H1 (cell line): ENCODE measurements around the gene PCSK9. TPM values are rescaled to one million over a fixed set of nuclear protein-coding genes. Genes with fewer than 3 reads are reported as not detected.

Experiments
- CTCF ChIA-PET: fragments of 300-600 bp; sonication (Branson Sonifier 250); formaldehyde crosslinking; loops from one replicate; lab custom pipeline; 2021; ENCODE audit not compliant: partially characterized antibody; lab: Charles Lee
- POLR2A ChIA-PET: fragments of 300-600 bp; sonication (Branson Sonifier 250); formaldehyde crosslinking; loops from one replicate; lab custom pipeline; 2021; ENCODE audit warnings: inconsistent platforms; ENCODE audit not compliant: partially characterized antibody; lab: Charles Lee
- DNase-seq, 2 experiments: peaks; one replicate each; pipeline versions ENCODE4 v3.0.0 to v3.0.0-alpha.2; 2010 to 2022; ENCODE audit warnings: low spot score in 2 of 2, low read depth in 1 of 2, mixed read lengths in 1 of 2
- FAIRE-seq: peaks from 2 replicates; lab custom pipeline; 2011; peaks lifted over from hg19 to GRCh38; lab: Jason Lieb, UNC
- H2AFZ ChIP-seq: 2 replicates; pipeline ENCODE4 v1.8.1; 2012; ENCODE audit warnings: low read length, inconsistent platforms
- H2AK5ac ChIP-seq: 2 replicates; pipeline ENCODE4 v1.6.1; 2013; ENCODE audit warnings: low read depth, low read length
- H2BK120ac ChIP-seq: replicated peaks from 2 replicates; pipeline ENCODE3; 2013; ENCODE audit warnings: low read depth, low read length, inconsistent platforms
- H2BK12ac ChIP-seq: 2 replicates; pipeline ENCODE4 v1.6.1; 2013; ENCODE audit warnings: low read depth, low read length
- H2BK15ac ChIP-seq: 2 replicates; pipeline ENCODE4 v1.6.1; 2013; ENCODE audit warnings: low read length
- H2BK20ac ChIP-seq: 2 replicates; pipeline ENCODE4 v1.6.1; 2013; ENCODE audit warnings: low read length
- H2BK5ac ChIP-seq: 2 replicates; pipeline ENCODE4 v1.6.1; 2013; ENCODE audit warnings: low read depth, low read length
- H3K14ac ChIP-seq: 2 replicates; pipeline ENCODE4 v1.6.1; 2013; ENCODE audit warnings: inconsistent platforms; ENCODE audit not compliant: insufficient read length
- H3K18ac ChIP-seq: 2 replicates; pipeline ENCODE4 v1.6.1; 2013; ENCODE audit warnings: low read length; ENCODE audit errors: extremely low read depth
- H3K23ac ChIP-seq: 2 replicates; pipeline ENCODE4 v1.6.1; 2013; ENCODE audit warnings: inconsistent platforms; ENCODE audit not compliant: insufficient read length
- H3K23me2 ChIP-seq: 2 replicates; pipeline ENCODE4 v1.6.1; 2013; ENCODE audit warnings: low read depth, low read length
- H3K27ac ChIP-seq: 2 replicates; pipeline ENCODE4 v1.6.1; 2011; ENCODE audit warnings: low read depth, low read length, inconsistent platforms
- H3K27me3 ChIP-seq, 4 experiments: replicated peaks in 1 of 4; 1 replicate in 1 of 4; 2 replicates in 3 of 4; pipeline versions ENCODE4 v1.6.1 to v1.8.1; 2011 to 2013; ENCODE audit warnings: low read length in 3 of 4, mild to moderate bottlenecking in 3 of 4, inconsistent platforms in 2 of 4, mixed read lengths in 2 of 4, moderate library complexity in 1 of 4; ENCODE audit not compliant: control insufficient read depth in 3 of 4, insufficient read depth in 3 of 4; ENCODE audit errors: extremely low read depth in 1 of 4
- H3K36me3 ChIP-seq, 4 experiments: 2 replicates each; pipeline versions ENCODE4 v1.6.1 to v1.8.1; 2011 to 2013; ENCODE audit warnings: mild to moderate bottlenecking in 4 of 4, low read length in 3 of 4, moderate library complexity in 2 of 4, control low read depth in 1 of 4, inconsistent platforms in 1 of 4; ENCODE audit not compliant: insufficient read depth in 4 of 4, control insufficient read depth in 2 of 4
- H3K4ac ChIP-seq: replicated peaks from 2 replicates; pipeline ENCODE3; 2013; ENCODE audit warnings: low read length, low read depth, mixed read lengths, inconsistent platforms; ENCODE audit not compliant: insufficient read length
- H3K4me1 ChIP-seq, 4 experiments: replicated peaks in 1 of 4; 1 replicate in 1 of 4; 2 replicates in 3 of 4; pipeline versions ENCODE4 v1.6.1 to v1.8.1; 2011 to 2013; ENCODE audit warnings: low read length in 3 of 4, inconsistent platforms in 2 of 4, mixed read lengths in 1 of 4; ENCODE audit not compliant: insufficient read depth in 4 of 4, control insufficient read depth in 3 of 4
- H3K4me2 ChIP-seq, 2 experiments: 2 replicates each; pipeline versions ENCODE4 v1.6.1 to v1.8.1; 2011 to 2013; ENCODE audit warnings: low read depth in 2 of 2, low read length in 2 of 2, control low read depth in 1 of 2, inconsistent platforms in 1 of 2, mild to moderate bottlenecking in 1 of 2; ENCODE audit not compliant: insufficient read depth in 1 of 2
- H3K4me3 ChIP-seq, 4 experiments: fragments of 200-600, 300-600 bp in 1 of 4; sonication (generic), shearing (Covaris generic), sonication (Bioruptor Twin) in 1 of 4; 2 replicates each; pipeline versions ENCODE4 v1.5.1 to v1.8.1; 2011 to 2016; ENCODE audit warnings: low read length in 4 of 4, low read depth in 3 of 4, control low read depth in 2 of 4, inconsistent platforms in 2 of 4, mild to moderate bottlenecking in 2 of 4, mixed read lengths in 1 of 4, moderate library complexity in 1 of 4; ENCODE audit not compliant: insufficient read depth in 2 of 4; ENCODE audit errors: extremely low read depth in 1 of 4
- H3K56ac ChIP-seq: replicated peaks from 2 replicates; pipeline ENCODE3; 2013; ENCODE audit warnings: low read depth, mild to moderate bottlenecking, mixed read lengths, low read length, inconsistent platforms; ENCODE audit not compliant: insufficient read length
- H3K79me1 ChIP-seq: 2 replicates; pipeline ENCODE4 v1.6.1; 2013; ENCODE audit warnings: low read depth, low read length, control low read depth
- H3K79me2 ChIP-seq, 2 experiments: 2 replicates each; pipeline versions ENCODE4 v1.6.1 to v1.8.1; 2012 to 2013; ENCODE audit warnings: low read length in 2 of 2, mild to moderate bottlenecking in 2 of 2, inconsistent platforms in 1 of 2; ENCODE audit not compliant: insufficient read depth in 2 of 2, control insufficient read depth in 1 of 2
- H3K9ac ChIP-seq, 4 experiments: replicated peaks in 1 of 4; 1 replicate in 1 of 4; 2 replicates in 3 of 4; pipeline versions ENCODE4 v1.6.1 to v1.8.1; 2011 to 2013; ENCODE audit warnings: low read depth in 3 of 4, low read length in 3 of 4, control low read depth in 2 of 4, mild to moderate bottlenecking in 2 of 4, moderate library complexity in 2 of 4, inconsistent platforms in 1 of 4; ENCODE audit errors: extremely low read depth in 1 of 4
- H3K9me3 ChIP-seq, 2 experiments: 2 replicates each; pipeline versions ENCODE4 v1.6.1 to v1.8.1; 2012 to 2013; ENCODE audit warnings: mild to moderate bottlenecking in 2 of 2, moderate library complexity in 2 of 2, control low read depth in 1 of 2, inconsistent platforms in 1 of 2, low read depth in 1 of 2, low read length in 1 of 2, mixed read lengths in 1 of 2; ENCODE audit not compliant: insufficient read depth in 2 of 2
- H4K20me1 ChIP-seq, 2 experiments: replicated peaks in 1 of 2; 2 replicates each; pipeline versions ENCODE3 to v1.8.1; 2011 to 2013; ENCODE audit warnings: inconsistent platforms in 2 of 2, low read length in 2 of 2, mild to moderate bottlenecking in 1 of 2; ENCODE audit not compliant: insufficient read depth in 2 of 2, control insufficient read depth in 1 of 2
- H4K5ac ChIP-seq: 2 replicates; pipeline ENCODE4 v1.6.1; 2013; ENCODE audit warnings: low read length, low read depth, mixed read lengths, inconsistent platforms; ENCODE audit not compliant: insufficient read length
- H4K8ac ChIP-seq: 2 replicates; pipeline ENCODE4 v1.8.0; 2013; ENCODE audit warnings: mild to moderate bottlenecking, moderate library complexity, low read length, inconsistent platforms; ENCODE audit not compliant: insufficient read depth; ENCODE audit errors: extremely low read depth
- H4K91ac ChIP-seq: replicated peaks from 2 replicates; pipeline ENCODE3; 2013; ENCODE audit warnings: low read length, mixed read lengths, inconsistent platforms; ENCODE audit not compliant: insufficient read length
- ASH2L ChIP-seq: fragments of 200-600, 300-600 bp; sonication (generic); IDR thresholded peaks from one replicate; pipeline ENCODE4 v1.7.1; 2017; ENCODE audit warnings: low read length
- CBX5 ChIP-seq: fragments of 300-800, 300-1000 bp; sonication (generic); IDR thresholded peaks from 2 replicates; pipeline ENCODE4 v1.7.1; 2016; ENCODE audit warnings: antibody characterized with exemption, low read length, low read depth
- CHD1 ChIP-seq: IDR thresholded peaks from 2 replicates; pipeline ENCODE4 v1.6.1; 2012; ENCODE audit warnings: low read depth, low read length, improper control_type of control experiment
- EZH2 ChIP-seq: fragments of 200-600 bp; sonication (generic); IDR thresholded peaks from 2 replicates; pipeline ENCODE4 v1.7.1; 2012; ENCODE audit warnings: low read depth, mild to moderate bottlenecking, moderate library complexity, low read length, inconsistent platforms; ENCODE audit not compliant: severe bottlenecking
- GTF2F1 ChIP-seq: IDR thresholded peaks from 2 replicates; pipeline ENCODE4 v1.6.1; 2012; ENCODE audit warnings: low read depth, low read length, improper control_type of control experiment, borderline replicate concordance
- JUND ChIP-seq: IDR thresholded peaks from 2 replicates; pipeline ENCODE4 v1.6.1; 2011; ENCODE audit warnings: mild to moderate bottlenecking, improper control_type of control experiment, low read length
- POLR2A ChIP-seq, 2 experiments: IDR thresholded peaks; 1 replicate in 1 of 2; 2 replicates in 1 of 2; pipeline ENCODE4 v1.6.1; 2011; ENCODE audit warnings: low read depth in 2 of 2, low read length in 2 of 2, mild to moderate bottlenecking in 2 of 2; ENCODE audit errors: control extremely low read depth in 1 of 2
- RBBP5 ChIP-seq: IDR thresholded peaks from 2 replicates; pipeline ENCODE4 v1.7.1; 2012; ENCODE audit warnings: low read depth, mild to moderate bottlenecking, inconsistent platforms, low read length, moderate library complexity, borderline replicate concordance
- SIN3A ChIP-seq, 2 experiments: IDR thresholded peaks in 1 of 2; conservative IDR thresholded peaks in 1 of 2; 2 replicates each; pipeline ENCODE4 v1.6.1; 2011 to 2012; ENCODE audit warnings: low read length in 2 of 2, improper control_type of control experiment in 1 of 2, low read depth in 1 of 2, mild to moderate bottlenecking in 1 of 2
- SP1 ChIP-seq: IDR thresholded peaks from 2 replicates; pipeline ENCODE4 v1.6.1; 2011; ENCODE audit warnings: low read depth, low read length
- TAF7 ChIP-seq: optimal IDR thresholded peaks from 2 replicates; pipeline ENCODE3; 2011; ENCODE audit warnings: low read depth, mild to moderate bottlenecking, inconsistent platforms, low read length, moderate library complexity, borderline replicate concordance
- TCF12 ChIP-seq: IDR thresholded peaks from 2 replicates; pipeline ENCODE4 v1.6.1; 2011; ENCODE audit warnings: low read depth, mild to moderate bottlenecking, low read length
- YY1 ChIP-seq: IDR thresholded peaks from 2 replicates; pipeline ENCODE4 v1.6.1; 2011; ENCODE audit warnings: low read depth, mild to moderate bottlenecking, low read length
- WGBS, 2 experiments: shearing (Covaris generic) in 1 of 2; methylation state at CpG; one replicate each; pipeline versions ENCODE4 v1.1.6 to v1.1.7; 2013 to 2015; ENCODE audit warnings: low lambda C conversion rate in 2 of 2, mixed read lengths in 2 of 2, inconsistent platforms in 1 of 2, low coverage in 1 of 2, missing lambda C conversion rate in 1 of 2; ENCODE audit not compliant: insufficient replicate concordance in 2 of 2, insufficient coverage in 1 of 2, insufficient read length in 1 of 2; ENCODE audit errors: extremely low coverage in 1 of 2, missing lambda C conversion rate in 1 of 2; 5-methylcytosine and 5-hydroxymethylcytosine counted together
- polyA plus RNA-seq, 7 experiments: library from polyadenylated mRNA; depleted of rRNA in 3 of 7; stranded (reverse) in 5 of 7; unstranded in 2 of 7; fragments of >200 nt in 5 of 7; fragments of 200-250 nt in 2 of 7; gene quantifications; 1 replicate in 5 of 7; 2 replicates in 1 of 7; 4 replicates in 1 of 7; pipeline versions ENCODE4 v1.2.1 to v1.2.3, GENCODE V29; 2011 to 2013; ENCODE audit warnings: missing spikeins in 2 of 7, mixed read lengths in 2 of 7
- total RNA-seq: library from RNA; stranded (reverse); fragmentation: NEBNext Ultra II Directional; extraction: Animal tissue kit (Norgen Biotek cat#: 25700); gene quantifications from 2 replicates; pipeline ENCODE4 v1.2.1, GENCODE V29; 2021
- TF ChIP-seq, protein P1 (sequence below): IDR thresholded peaks from 2 replicates; pipeline ENCODE4 v1.6.1; 2012; ENCODE audit warnings: low read length, inconsistent platforms

Gene PCSK9
- total and polyA plus RNA-seq, 2 of the 8 experiments (the other 6 are each of a cell fraction or from before 2014, with no cell fraction given) = 22.3 to 32.3 TPM

DNA sequence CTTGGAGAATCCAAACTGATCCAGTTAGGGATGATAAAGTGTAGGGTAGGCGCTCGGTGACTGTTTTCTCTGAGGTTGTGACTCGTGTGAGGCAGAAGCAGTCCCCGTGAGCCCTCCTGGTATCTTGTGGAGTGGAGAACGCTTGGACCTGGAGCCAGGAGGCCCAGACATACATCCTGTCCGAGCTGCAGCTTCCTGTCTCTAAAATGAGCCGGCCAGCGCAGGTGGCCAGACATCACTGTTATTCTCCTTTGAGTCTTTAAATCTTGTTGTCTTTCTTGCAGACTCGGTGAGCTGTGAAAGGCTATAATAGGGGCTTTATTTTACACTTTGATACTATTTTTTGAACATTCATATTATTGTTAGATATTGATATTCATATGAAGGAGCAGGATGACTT, 12.3 kb downstream of the PCSK9 start:
- no peak overlapping the region for H3K23ac ChIP-seq
- H3K4me3 ChIP-seq = no peak overlapping the region
- no peak overlapping the region for H2AK5ac ChIP-seq
- no peaks in the 10 kb centered on the region for H3K23me2 ChIP-seq
- no peak overlapping the region for H3K14ac ChIP-seq
- no peak overlapping the region for H3K27ac ChIP-seq
- H3K36me3 ChIP-seq = peaks cover 0 to 7% (median 2%) of the 10 kb centered on the region in 4 experiments; a peak in 3 of 8 replicates
- H2BK20ac ChIP-seq = no peak overlapping the region
- H3K79me2 ChIP-seq = no peaks in the 10 kb centered on the region
- no peaks in the 10 kb centered on the region for H3K27me3 ChIP-seq
- H2AFZ ChIP-seq = no peak overlapping the region
- no peak overlapping the region for H3K4me2 ChIP-seq
- no peaks in the 10 kb centered on the region for H3K4me1 ChIP-seq
- FAIRE-seq = no peak
- H3K4ac ChIP-seq = no peak overlapping the region
- DNase-seq = no peak
- H3K18ac ChIP-seq = no peak overlapping the region
- no peak overlapping the region for H4K8ac ChIP-seq
- H2BK120ac ChIP-seq = no peak overlapping the region
- no peak overlapping the region for H2BK15ac ChIP-seq
- ChIA-PET CTCF (interaction anchor here (0.7 to 4.3 kb wide), 2 partner anchors 13 to 106 kb away, joined by 4 to 31 read pairs; no protein-coding TSS in a partner anchor), POLR2A (no interaction called here)
- H4K5ac ChIP-seq = no peak overlapping the region
- no peak overlapping the region for H2BK12ac ChIP-seq
- no peak overlapping the region for H3K9ac ChIP-seq
- WGBS, 2 experiments = 85% methylated on average over 9 of the region's 9 CpGs; no CpG with 5 or more reads in 1 of the 2 experiments
- no peaks in the 10 kb centered on the region for H3K79me1 ChIP-seq
- H3K56ac ChIP-seq = no peak overlapping the region
- no peak overlapping the region for H2BK5ac ChIP-seq
- no peaks in the 10 kb centered on the region for H3K9me3 ChIP-seq
- H4K20me1 ChIP-seq = peaks cover 0 to 20% of the 10 kb centered on the region in 2 experiments
- no peak overlapping the region for H4K91ac ChIP-seq
- no peak for TF ChIP-seq ASH2L
- TF ChIP-seq GTF2F1 = no peak
- no peak for TF ChIP-seq SP1
- TF ChIP-seq EZH2 = no peak
- TF ChIP-seq TCF12 = no peak
- no peak for TF ChIP-seq TAF7
- no peak for TF ChIP-seq CHD1
- no peak for TF ChIP-seq CBX5
- TF ChIP-seq, protein P1, sequence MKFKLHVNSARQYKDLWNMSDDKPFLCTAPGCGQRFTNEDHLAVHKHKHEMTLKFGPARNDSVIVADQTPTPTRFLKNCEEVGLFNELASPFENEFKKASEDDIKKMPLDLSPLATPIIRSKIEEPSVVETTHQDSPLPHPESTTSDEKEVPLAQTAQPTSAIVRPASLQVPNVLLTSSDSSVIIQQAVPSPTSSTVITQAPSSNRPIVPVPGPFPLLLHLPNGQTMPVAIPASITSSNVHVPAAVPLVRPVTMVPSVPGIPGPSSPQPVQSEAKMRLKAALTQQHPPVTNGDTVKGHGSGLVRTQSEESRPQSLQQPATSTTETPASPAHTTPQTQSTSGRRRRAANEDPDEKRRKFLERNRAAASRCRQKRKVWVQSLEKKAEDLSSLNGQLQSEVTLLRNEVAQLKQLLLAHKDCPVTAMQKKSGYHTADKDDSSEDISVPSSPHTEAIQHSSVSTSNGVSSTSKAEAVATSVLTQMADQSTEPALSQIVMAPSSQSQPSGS = no peak
- no peak for TF ChIP-seq JUND
- no peak for TF ChIP-seq YY1
- TF ChIP-seq RBBP5 = no peak
- TF ChIP-seq POLR2A (IDR thresholded peaks at IDR 0.05; ENCODE audit: control extremely low read depth in 1 of 2, low read depth in 2 of 2, low read length in 2 of 2) = no peak
- no peak for TF ChIP-seq SIN3A (conservative IDR thresholded peaks at IDR 0.05 in 1 of 2, IDR thresholded peaks at IDR 0.05 in 1 of 2; ENCODE audit: low read depth in 1 of 2, low read length in 2 of 2)
